K562 (cell line): Measurements from ENCODE around the gene WNT7B. TPM values are rescaled to one million over a fixed set of nuclear protein-coding genes. Genes with fewer than 3 reads are reported as not detected.

Experiments used
- ATAC-seq: fragments of 200-7000 bp; cut with Tn5 transposase; 3 replicates; pipeline ENCODE4 v1.9.1; 2020; ENCODE audit warnings: moderate library complexity
- BruUV-seq: library from RNA; stranded (reverse); fragments of 400-500 nt; replicated peaks from 2 replicates; lab custom pipeline; 2021; lab: Mats Ljungman, UMichigan
- CTCF ChIA-PET: fragments of 300-600 bp; formaldehyde crosslinking; extraction: SDS; loops from one replicate; lab custom pipeline; 2021; ENCODE audit warnings: low intra/inter-chr PET ratio; lab: Yijun Ruan, JAX
- POLR2A ChIA-PET: fragments of 300-600, 350-650 bp; sonication (Branson Sonifier 250); formaldehyde crosslinking; extraction: SDS; loops from one replicate; lab custom pipeline; 2021; ENCODE audit warnings: antibody characterized with exemption, inconsistent platforms; lab: Yijun Ruan, JAX
- DNase-seq, 4 experiments: peaks; one replicate each; pipeline versions ENCODE4 v3.0.0 to v3.0.0-alpha.2; 2011 to 2018; ENCODE audit warnings: low spot score in 3 of 4, mixed read lengths in 3 of 4; ENCODE audit errors: extremely low read depth in 1 of 4
- FAIRE-seq: peaks from 2 replicates; lab custom pipeline; 2011; peaks lifted over from hg19 to GRCh38; lab: Jason Lieb, UNC
- H2AFZ ChIP-seq: 2 replicates; pipeline ENCODE4 v1.6.0; 2011; ENCODE audit warnings: low read depth, low read length, control low read depth, inconsistent platforms
- H3K27ac ChIP-seq: fragments of 200-600 bp; 3 replicates; pipeline ENCODE4 v1.8.0; 2011; ENCODE audit warnings: low read depth, mild to moderate bottlenecking, control low read depth, inconsistent platforms, low read length, moderate library complexity, mixed read lengths; ENCODE audit errors: extremely low read depth
- H3K27me3 ChIP-seq, 2 experiments: fragments of 300-600 bp in 1 of 2; 2 replicates in 1 of 2; 3 replicates in 1 of 2; pipeline versions ENCODE4 v1.6.0 to v1.8.0; 2011; ENCODE audit warnings: inconsistent platforms in 2 of 2, low read length in 2 of 2, mild to moderate bottlenecking in 1 of 2, mixed read lengths in 1 of 2, moderate library complexity in 1 of 2; ENCODE audit not compliant: control insufficient read depth in 2 of 2, insufficient read depth in 2 of 2
- H3K36me3 ChIP-seq: fragments of 300-600 bp; 3 replicates; pipeline ENCODE4 v1.8.0; 2011; ENCODE audit warnings: mild to moderate bottlenecking, low read length, inconsistent platforms; ENCODE audit not compliant: control insufficient read depth, insufficient read depth
- H3K4me1 ChIP-seq, 2 experiments: fragments of 200-600 bp in 1 of 2; replicated peaks in 1 of 2; 2 replicates in 1 of 2; 3 replicates in 1 of 2; pipeline versions ENCODE4 v1.5.1 to v1.8.0; 2011; ENCODE audit warnings: inconsistent platforms in 2 of 2, low read length in 2 of 2, mild to moderate bottlenecking in 1 of 2, mixed read lengths in 1 of 2, moderate library complexity in 1 of 2; ENCODE audit not compliant: control insufficient read depth in 2 of 2, insufficient read depth in 2 of 2
- H3K4me2 ChIP-seq: 2 replicates; pipeline ENCODE4 v1.6.1; 2011; ENCODE audit warnings: low read length, control low read depth, inconsistent platforms, mixed read lengths; ENCODE audit not compliant: insufficient read depth
- H3K4me3 ChIP-seq: fragments of 200-600 bp; sonication (generic), shearing (Covaris generic); 2 replicates; pipeline ENCODE4 v1.5.1; 2016; ENCODE audit warnings: control low read depth, inconsistent platforms
- H3K79me2 ChIP-seq: fragments of 200-600 bp; 3 replicates; pipeline ENCODE4 v1.8.0; 2011; ENCODE audit warnings: low read length, inconsistent platforms; ENCODE audit not compliant: control insufficient read depth, insufficient read depth
- H3K9ac ChIP-seq, 2 experiments: 2 replicates each; pipeline versions ENCODE4 v1.6.0 to v1.6.1; 2011; ENCODE audit warnings: low read depth in 2 of 2, low read length in 2 of 2, control low read depth in 1 of 2, inconsistent platforms in 1 of 2, mild to moderate bottlenecking in 1 of 2, mixed read lengths in 1 of 2; ENCODE audit not compliant: insufficient read depth in 1 of 2
- H3K9me1 ChIP-seq: one replicate; pipeline ENCODE4 v1.6.0; 2011; ENCODE audit warnings: inconsistent platforms, mild to moderate bottlenecking, low read length, moderate library complexity; ENCODE audit not compliant: control insufficient read depth, insufficient read depth
- H3K9me3 ChIP-seq: replicated peaks from 2 replicates; pipeline ENCODE4 v1.5.1; 2011; ENCODE audit warnings: low read depth, low read length, inconsistent platforms; ENCODE audit not compliant: control insufficient read depth, insufficient read depth
- H4K20me1 ChIP-seq: replicated peaks from 2 replicates; pipeline ENCODE4 v1.6.1; 2011; ENCODE audit warnings: low read length, inconsistent platforms, mixed read lengths; ENCODE audit not compliant: control insufficient read depth, insufficient read depth
- ARID3A ChIP-seq: IDR thresholded peaks from 2 replicates; pipeline ENCODE4 v1.6.1; 2012; ENCODE audit warnings: low read depth, low read length, improper control_type of control experiment, borderline replicate concordance
- CREB3 ChIP-seq: fragments of 450-650 bp; conservative IDR thresholded peaks from 2 replicates; pipeline ENCODE4 v1.6.1; 2016; ENCODE audit warnings: missing genetic modification characterization, low read depth, mild to moderate bottlenecking, missing compliant biosample characterization, moderate library complexity
- DEAF1 ChIP-seq: fragments of 450-650 bp; formaldehyde crosslinking; IDR thresholded peaks from 2 replicates; pipeline ENCODE4 v1.4.0; 2020; ENCODE audit warnings: mild to moderate bottlenecking, moderate library complexity
- HDAC8 ChIP-seq: fragments of 450-650 bp; IDR thresholded peaks from 2 replicates; pipeline ENCODE4 v1.6.1; 2016; ENCODE audit warnings: mild to moderate bottlenecking, missing genetic modification characterization, moderate library complexity, missing compliant biosample characterization
- NFE2 ChIP-seq: IDR thresholded peaks from 2 replicates; pipeline ENCODE4 v1.6.1; 2014; ENCODE audit warnings: antibody characterized with exemption, low read depth
- RB1 ChIP-seq: fragments of 450-650 bp; IDR thresholded peaks from 2 replicates; pipeline ENCODE4 v1.6.1; 2017; ENCODE audit warnings: low read depth, mild to moderate bottlenecking
- SMAD2 ChIP-seq: fragments of 150-350 bp; IDR thresholded peaks from 2 replicates; pipeline ENCODE4 v1.6.1; 2014; ENCODE audit warnings: low read depth, mild to moderate bottlenecking, low read length
- TAL1 ChIP-seq: fragments of 450-650 bp; IDR thresholded peaks from 2 replicates; pipeline ENCODE4 v1.6.1; 2016; ENCODE audit warnings: mild to moderate bottlenecking
- WGBS: fragments of 100-300 bp; shearing (Covaris generic); methylation state at CpG from one replicate; pipeline ENCODE4 v1.1.6; 2016; ENCODE audit warnings: low coverage, mixed read lengths; ENCODE audit not compliant: insufficient coverage; ENCODE audit errors: missing lambda C conversion rate; 5-methylcytosine and 5-hydroxymethylcytosine counted together
- in situ Hi-C: fragments of 300-500 bp; cut with MboI; formaldehyde crosslinking; loops from 4 replicates; pipeline ENCODE4 v1.15.0; 2018; ENCODE audit warnings: inconsistent platforms, mixed read lengths
- intact Hi-C: fragments of 100-400 bp; cut with micrococcal nuclease; formaldehyde crosslinking; loops from 2 replicates; pipeline ENCODE4 v1.14.2; 2022
- polyA plus RNA-seq, 8 experiments: library from polyadenylated mRNA; depleted of rRNA in 4 of 8; stranded (reverse) in 5 of 8; unstranded in 3 of 8; fragments of >200 nt; fragmentation: Nextera tagmentation in 2 of 8; fragmentation: Illumina TruSeq in 1 of 8; extraction: Ambion mirVana in 2 of 8; extraction: Trizol in 1 of 8; gene quantifications; 2 replicates each; pipeline versions ENCODE4 v1.2.1 to v1.2.3, GENCODE V29; 2011 to 2014; ENCODE audit warnings: inconsistent platforms in 1 of 8, missing spikeins in 1 of 8
- total RNA-seq, 7 experiments: library from RNA; depleted of rRNA in 6 of 7; stranded (reverse); fragments of >200 nt in 6 of 7; fragmentation: Illumina TruSeq in 2 of 7; extraction: Trizol in 2 of 7; gene quantifications; 2 replicates each; pipeline versions ENCODE4 v1.2.1 to v1.2.3, GENCODE V29; 2011 to 2021; ENCODE audit warnings: low replicate concordance in 1 of 7

Gene WNT7B
- total and polyA plus RNA-seq, 9 of the 15 experiments (the other 6 are each of a cell fraction or from before 2014, with no cell fraction given): not detected

- 0% methylated on average over 7 of the region's 22 CpGs for WGBS
- POLR2A ChIA-PET: interaction anchor here (0.6 kb wide), 1 partner anchor 26 kb away, joined by 3 read pairs; no protein-coding TSS in a partner anchor
- CTCF ChIA-PET: no interaction called here
- Histone ChIP-seq H2AFZ (no peak overlapping the region), H3K36me3 (no peaks in the 10 kb centered on the region), H3K9me3 (no peaks in the 10 kb centered on the region), H3K9ac (no peak overlapping the region), H3K79me2 (no peaks in the 10 kb centered on the region), H3K4me3 (no peak overlapping the region), H3K9me1 (no peaks in the 10 kb centered on the region), H4K20me1 (peaks cover 2% of the 10 kb centered on the region; the same call in 1 of the 2 replicates), H3K27me3 (peaks cover 0 to 29% of the 10 kb centered on the region in 2 experiments; a peak in 3 of 5 replicates), H3K4me1 (peaks cover 0 to 4% of the 10 kb centered on the region in 2 experiments; a peak in 1 of 5 replicates), H3K4me2 (no peak overlapping the region), H3K27ac (no peak overlapping the region)
- no peak for DNase-seq
- ATAC-seq: peak; percentile 28; the same call in 2 of the 3 replicates
- no TSS peak for BruUV-seq
- in situ Hi-C loops (no loop called here), intact Hi-C loops (no loop called here)
- TF ChIP-seq HDAC8 (tag): no peak
- no peak for TF ChIP-seq TAL1
- no peak for FAIRE-seq
Measured at GRCh38 chr22:45923835-45924234, 53.1 kb downstream of the WNT7B start.

- POLR2A ChIA-PET: interaction anchor here (0.6 kb wide), 1 partner anchor 25 kb away, joined by 3 read pairs; no protein-coding TSS in a partner anchor
- H3K4me2 ChIP-seq: no peak overlapping the region
- ATAC-seq: no peak
- H3K4me3 ChIP-seq: no peak overlapping the region
- no peaks in the 10 kb centered on the region for H3K79me2 ChIP-seq
- H3K27ac ChIP-seq: no peak overlapping the region
- BruUV-seq: no TSS peak
- H3K4me1 ChIP-seq: peaks cover 0 to 4% of the 10 kb centered on the region in 2 experiments; a peak in 1 of 5 replicates
- no peaks in the 10 kb centered on the region for H3K9me1 ChIP-seq
- peaks cover 2% of the 10 kb centered on the region; the same call in 1 of the 2 replicates for H4K20me1 ChIP-seq
- 0% methylated on average over 8 of the region's 9 CpGs for WGBS
- no peak for TF ChIP-seq CREB3 (tag)
- no peak for TF ChIP-seq ARID3A
- TF ChIP-seq NFE2: no peak
- no peak for TF ChIP-seq SMAD2
- TF ChIP-seq DEAF1 (CRISPR knock-in tag): no peak
- no peak for TF ChIP-seq RB1
- peaks cover 0 to 23% of the 10 kb centered on the region in 2 experiments; a peak in 3 of 5 replicates for H3K27me3 ChIP-seq
- FAIRE-seq: no peak
- H2AFZ ChIP-seq: no peak overlapping the region
- no peaks in the 10 kb centered on the region for H3K9me3 ChIP-seq
- H3K9ac ChIP-seq: no peak overlapping the region
- intact Hi-C loops (no loop called here), in situ Hi-C loops (no loop called here)
- DNase-seq: no peak
- CTCF ChIA-PET: no interaction called here
- H3K36me3 ChIP-seq: no peaks in the 10 kb centered on the region
Measured at GRCh38 chr22:45923212-45923611, 53.8 kb downstream of the WNT7B start.
